ENCODE data around the gene PCDH9.

Gene PCDH9

GRCh38 chr13:67158903-67159302 lies 71.2 kb downstream of the PCDH9 start:
- no peak for DNase-seq

- DNase-seq: no peak
These were observed 73.4 kb downstream of the PCDH9 start for GRCh38 chr13:67156723-67157060.

- no peak for DNase-seq
These were observed 74.0 kb downstream of the PCDH9 start for GRCh38 chr13:67155898-67156722.

GRCh38 chr13:67152085-67152484 lies 78.1 kb downstream of the PCDH9 start:
- no peak for DNase-seq

- no peak for DNase-seq
These were observed 78.5 kb downstream of the PCDH9 start for GRCh38 chr13:67151652-67152051.

GRCh38 chr13:67150608-67151007 lies 79.5 kb downstream of the PCDH9 start:
- no peak for DNase-seq

- peak; percentile 59 for DNase-seq
These were observed 82.0 kb downstream of the PCDH9 start for GRCh38 chr13:67148161-67148571.

- DNase-seq: peak; percentile 67
These were observed 82.6 kb downstream of the PCDH9 start for GRCh38 chr13:67147342-67148133.

- no peak for DNase-seq
These were observed 83.5 kb downstream of the PCDH9 start for GRCh38 chr13:67146523-67147130.

- DNase-seq: no peak
These were observed 84.2 kb downstream of the PCDH9 start for GRCh38 chr13:67145950-67146349.

- no peak for DNase-seq
These were observed 86.5 kb downstream of the PCDH9 start for GRCh38 chr13:67143544-67144115.

- no peak for DNase-seq
These were observed 90.1 kb downstream of the PCDH9 start for GRCh38 chr13:67140006-67140405.

- DNase-seq: no peak
These were observed 90.6 kb downstream of the PCDH9 start for GRCh38 chr13:67139551-67139950.

- no peak for DNase-seq
These were observed 91.2 kb downstream of the PCDH9 start for GRCh38 chr13:67138970-67139369.

- DNase-seq: peak; percentile 36
These were observed 92.9 kb downstream of the PCDH9 start for GRCh38 chr13:67137044-67137735.

- no peak for DNase-seq
These were observed 94.0 kb downstream of the PCDH9 start for GRCh38 chr13:67136157-67136556.

- no peak for DNase-seq
These were observed 94.8 kb downstream of the PCDH9 start for GRCh38 chr13:67135356-67135755.

GRCh38 chr13:67134417-67135129 lies 95.6 kb downstream of the PCDH9 start:
- no peak for DNase-seq

- no peak for DNase-seq
These were observed 96.7 kb downstream of the PCDH9 start for GRCh38 chr13:67133476-67133875.

GRCh38 chr13:67131393-67131792 lies 98.7 kb downstream of the PCDH9 start:
- no peak for DNase-seq

- no peak for DNase-seq
These were observed 99.7 kb downstream of the PCDH9 start for GRCh38 chr13:67130444-67130843.

GRCh38 chr13:67128136-67128535 lies 102.0 kb downstream of the PCDH9 start:
- DNase-seq: no peak
